SK-N-SH (cell line): Measurements from ENCODE around the gene CENPV. TPM values are rescaled to one million over a fixed set of nuclear protein-coding genes. Genes with fewer than 3 reads are reported as not detected.

Experiments used
- CTCF ChIA-PET: fragments of 300-600, 350-600 bp; formaldehyde crosslinking; extraction: SDS; loops from one replicate; lab custom pipeline; 2021; lab: Yijun Ruan, JAX
- POLR2A ChIA-PET: fragments of 350-600 bp; sonication (Branson Sonifier 250); formaldehyde crosslinking; extraction: SDS; loops from one replicate; lab custom pipeline; 2020; ENCODE audit warnings: antibody characterized with exemption, inconsistent platforms; lab: Yijun Ruan, JAX
- DNase-seq: peaks from one replicate; pipeline ENCODE4 v3.0.0; 2012
- H2AFZ ChIP-seq: fragments of 200-600 bp; sonication (generic); 2 replicates; pipeline ENCODE4 v1.8.1; 2016; ENCODE audit warnings: antibody characterized with exemption, mild to moderate bottlenecking, low read depth
- H3F3A ChIP-seq: fragments of 200-600 bp; sonication (generic); replicated peaks from 2 replicates; pipeline ENCODE3; 2016; ENCODE audit warnings: antibody characterized with exemption, mild to moderate bottlenecking; ENCODE audit not compliant: insufficient read depth
- H3K27ac ChIP-seq, 2 experiments: fragments of 200-500 bp in 1 of 2; fragments of 200-600 bp in 1 of 2; sonication (Bioruptor generic) in 1 of 2; sonication (generic), shearing (Covaris generic) in 1 of 2; 2 replicates each; pipeline versions ENCODE4 v1.5.1 to v1.6.1; 2014 to 2016; ENCODE audit warnings: low read depth in 2 of 2, inconsistent platforms in 1 of 2, low read length in 1 of 2, mild to moderate bottlenecking in 1 of 2, mixed read lengths in 1 of 2
- H3K27me3 ChIP-seq: fragments of 200-600 bp; sonication (generic), shearing (Covaris generic); 2 replicates; pipeline ENCODE4 v1.6.1; 2016; ENCODE audit warnings: mixed run types; ENCODE audit not compliant: insufficient read depth
- H3K36me3 ChIP-seq, 2 experiments: fragments of 200-500 bp in 1 of 2; fragments of 200-600 bp in 1 of 2; sonication (Bioruptor generic) in 1 of 2; sonication (generic) in 1 of 2; replicated peaks in 1 of 2; 2 replicates each; pipeline versions ENCODE3 to v1.5.1; 2014 to 2016; ENCODE audit warnings: low read length in 1 of 2, mild to moderate bottlenecking in 1 of 2; ENCODE audit not compliant: insufficient read depth in 2 of 2, control insufficient read depth in 1 of 2
- H3K4me1 ChIP-seq, 2 experiments: fragments of 200-500 bp in 1 of 2; fragments of 200-600 bp in 1 of 2; sonication (Bioruptor generic) in 1 of 2; sonication (generic), shearing (Covaris generic) in 1 of 2; 2 replicates each; pipeline versions ENCODE4 v1.5.1 to v1.6.1; 2014 to 2016; ENCODE audit warnings: low read depth in 1 of 2, low read length in 1 of 2, mixed run types in 1 of 2; ENCODE audit not compliant: insufficient read depth in 2 of 2, control insufficient read depth in 1 of 2
- H3K4me2 ChIP-seq: fragments of 200-600 bp; sonication (generic), shearing (Covaris generic); 2 replicates; pipeline ENCODE4 v1.6.1; 2017; ENCODE audit warnings: mixed run types
- H3K4me3 ChIP-seq, 2 experiments: fragments of 200-500 bp in 1 of 2; fragments of 200-600 bp in 1 of 2; sonication (Bioruptor generic) in 1 of 2; sonication (generic), shearing (Covaris generic) in 1 of 2; 2 replicates each; pipeline versions ENCODE4 v1.5.1 to v1.8.1; 2014 to 2016; ENCODE audit warnings: low read depth in 2 of 2, inconsistent platforms in 1 of 2, low read length in 1 of 2, mild to moderate bottlenecking in 1 of 2, mixed read lengths in 1 of 2, moderate library complexity in 1 of 2
- H3K79me2 ChIP-seq: fragments of 200-600 bp; sonication (generic); 2 replicates; pipeline ENCODE4 v1.8.1; 2017; ENCODE audit warnings: mild to moderate bottlenecking; ENCODE audit not compliant: insufficient read depth
- H3K9ac ChIP-seq: fragments of 200-600 bp; sonication (generic); 2 replicates; pipeline ENCODE4 v1.6.1; 2017; ENCODE audit warnings: mixed run types
- H3K9me2 ChIP-seq: fragments of 200-600 bp; sonication (generic); 2 replicates; pipeline ENCODE4 v1.6.1; 2017; ENCODE audit warnings: mixed run types
- H3K9me3 ChIP-seq: fragments of 200-600 bp; sonication (generic); 2 replicates; pipeline ENCODE4 v1.6.1; 2017; ENCODE audit warnings: mixed run types, mild to moderate bottlenecking, moderate library complexity
- H4K20me1 ChIP-seq: fragments of 200-600 bp; sonication (generic); 2 replicates; pipeline ENCODE4 v1.6.1; 2017; ENCODE audit warnings: mild to moderate bottlenecking, mixed run types; ENCODE audit not compliant: insufficient read depth
- ELF1 ChIP-seq: IDR thresholded peaks from 2 replicates; pipeline ENCODE4 v1.4.0; 2012
- FOSL2 ChIP-seq: IDR thresholded peaks from 2 replicates; pipeline ENCODE4 v1.4.0; 2012; ENCODE audit warnings: low read depth, mild to moderate bottlenecking, moderate library complexity, borderline replicate concordance
- FOXJ3 ChIP-seq: sonication (generic); formaldehyde crosslinking; IDR thresholded peaks from 2 replicates; pipeline ENCODE4 v1.5.1; 2020; ENCODE audit warnings: mild to moderate bottlenecking, missing genetic modification reagents
- FOXM1 ChIP-seq: IDR thresholded peaks from 2 replicates; pipeline ENCODE4 v1.4.0; 2012; ENCODE audit warnings: low read depth, mild to moderate bottlenecking
- GATA2 ChIP-seq: sonication (generic); formaldehyde crosslinking; IDR thresholded peaks from 2 replicates; pipeline ENCODE4 v1.5.0; 2020; ENCODE audit warnings: mild to moderate bottlenecking, missing genetic modification reagents
- JUND ChIP-seq: IDR thresholded peaks from 2 replicates; pipeline ENCODE4 v1.4.0; 2012
- MXI1 ChIP-seq: IDR thresholded peaks from 2 replicates; pipeline ENCODE4 v1.6.1; 2012; ENCODE audit warnings: mild to moderate bottlenecking, low read depth, low read length, improper control_type of control experiment
- NFIC ChIP-seq: IDR thresholded peaks from 2 replicates; pipeline ENCODE4 v1.4.0; 2012; ENCODE audit warnings: borderline replicate concordance
- NRF1 ChIP-seq: IDR thresholded peaks from 2 replicates; pipeline ENCODE4 v1.6.1; 2012; ENCODE audit warnings: low read depth, mild to moderate bottlenecking, low read length
- RCOR1 ChIP-seq: fragments of 150-350 bp; IDR thresholded peaks from 2 replicates; pipeline ENCODE4 v1.6.1; 2017; ENCODE audit warnings: antibody characterized with exemption, low read length
- REST ChIP-seq: IDR thresholded peaks from 2 replicates; pipeline ENCODE4 v1.6.1; 2012; ENCODE audit warnings: mild to moderate bottlenecking, low read depth, low read length, moderate library complexity
- RXRA ChIP-seq: IDR thresholded peaks from 2 replicates; pipeline ENCODE4 v1.4.0; 2012; ENCODE audit warnings: low read depth, mild to moderate bottlenecking, borderline replicate concordance
- SIN3A ChIP-seq: IDR thresholded peaks from 2 replicates; pipeline ENCODE4 v1.6.1; 2012; ENCODE audit warnings: low read depth, mild to moderate bottlenecking, low read length, moderate library complexity, borderline replicate concordance
- SMC3 ChIP-seq: IDR thresholded peaks from 2 replicates; pipeline ENCODE4 v1.6.1; 2012; ENCODE audit warnings: low read depth, low read length, improper control_type of control experiment
- TAF1 ChIP-seq: IDR thresholded peaks from 2 replicates; pipeline ENCODE4 v1.6.1; 2012; ENCODE audit warnings: low read depth, mild to moderate bottlenecking, low read length, moderate library complexity, borderline replicate concordance
- TCF12 ChIP-seq: IDR thresholded peaks from 2 replicates; pipeline ENCODE4 v1.4.0; 2012
- USF1 ChIP-seq: IDR thresholded peaks from 2 replicates; pipeline ENCODE4 v1.4.0; 2012; ENCODE audit warnings: low read depth, borderline replicate concordance
- YY1 ChIP-seq: IDR thresholded peaks from 2 replicates; pipeline ENCODE4 v1.4.0; 2012; ENCODE audit warnings: low read depth, mild to moderate bottlenecking
- WGBS: methylation state at CpG from one replicate; pipeline ENCODE4 v1.1.6; 2017; ENCODE audit warnings: low lambda C conversion rate; 5-methylcytosine and 5-hydroxymethylcytosine counted together
- polyA plus RNA-seq, 3 experiments: library from polyadenylated mRNA; depleted of rRNA; stranded (reverse); fragments of >200 nt; gene quantifications; 2 replicates each; pipeline ENCODE4 v1.2.3, GENCODE V29; 2012
- TF ChIP-seq, protein P1 (sequence below): fragments of 150-350 bp; IDR thresholded peaks from 2 replicates; pipeline ENCODE4 v1.6.1; 2016; ENCODE audit warnings: mild to moderate bottlenecking, low read depth, low read length

Gene CENPV
- polyA plus RNA-seq, 1 of the 3 experiments (the other 2 are of a cell fraction) = 92.3 TPM

- POLR2A ChIA-PET = interaction anchor here (0.5 to 1.4 kb wide), 2 partner anchors 8 to 89 kb away, joined by 3 to 5 read pairs; no protein-coding TSS in a partner anchor
- 87% methylated on average over 3 of the region's 5 CpGs for WGBS
- no peak for DNase-seq
- no peak overlapping the region for H3K9ac ChIP-seq
- H3K9me2 ChIP-seq = no peaks in the 10 kb centered on the region
- H2AFZ ChIP-seq = no peak overlapping the region
- no peak overlapping the region for H3K4me3 ChIP-seq
- H3K27me3 ChIP-seq = no peaks in the 10 kb centered on the region
- H3K36me3 ChIP-seq = peaks cover 21 to 40% of the 10 kb centered on the region in 2 experiments
- H3F3A ChIP-seq = peaks cover 27% of the 10 kb centered on the region
- peaks cover 39% of the 10 kb centered on the region for H3K79me2 ChIP-seq
- H3K4me1 ChIP-seq = no peaks in the 10 kb centered on the region; a peak in 2 of 4 replicates
- H4K20me1 ChIP-seq = no peaks in the 10 kb centered on the region
- TF ChIP-seq GATA2 (CRISPR knock-in tag) (no peak), MXI1 (no peak), FOXJ3 (CRISPR knock-in tag) (no peak), SIN3A (no peak), YY1 (no peak), JUND (no peak), USF1 (no peak), REST (no peak), SMC3 (no peak), RCOR1 (no peak), ELF1 (no peak), RXRA (no peak), NFIC (no peak)
- no peak overlapping the region for H3K27ac ChIP-seq
- CTCF ChIA-PET = interaction anchor here (1.0 to 8.8 kb wide), 3 partner anchors 11 to 44 kb away, joined by 3 to 94 read pairs (median 5); no protein-coding TSS in a partner anchor
- no peak overlapping the region for H3K4me2 ChIP-seq
- H3K9me3 ChIP-seq = no peaks in the 10 kb centered on the region
Measured at GRCh38 chr17:16349431-16349830, 3.8 kb downstream of the CENPV start.

DNA sequence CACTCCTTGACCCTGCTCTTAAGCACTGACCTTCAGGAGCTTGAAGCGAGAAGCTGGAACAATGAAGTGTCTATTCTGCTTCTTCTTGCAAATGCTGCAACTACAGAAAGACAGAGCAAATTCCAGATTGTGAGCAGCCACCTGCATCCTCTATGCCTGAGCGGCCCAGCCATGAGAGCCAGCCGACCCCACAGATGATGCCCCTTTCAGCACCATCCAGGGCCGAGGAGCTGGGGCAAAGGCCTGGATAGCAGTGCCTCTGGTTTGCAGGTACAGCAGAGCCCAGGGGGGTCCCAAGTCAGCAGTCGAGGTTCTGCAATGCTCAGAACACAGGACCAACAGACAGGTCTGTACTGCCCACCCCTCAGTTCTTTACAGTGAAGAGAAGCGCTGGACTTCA is 4.7 kb downstream of the CENPV start:
- Histone ChIP-seq H3K36me3 (peaks cover 25 to 47% of the 10 kb centered on the region in 2 experiments), H3K9ac (no peak overlapping the region), H3K9me3 (no peaks in the 10 kb centered on the region), H3K4me3 (no peak overlapping the region), H3K9me2 (no peaks in the 10 kb centered on the region), H3K4me2 (no peak overlapping the region), H3K79me2 (peaks cover 37% of the 10 kb centered on the region), H3K4me1 (no peaks in the 10 kb centered on the region; a peak in 2 of 4 replicates), H4K20me1 (no peaks in the 10 kb centered on the region), H3K27ac (no peak overlapping the region), H2AFZ (no peak overlapping the region), H3K27me3 (no peaks in the 10 kb centered on the region), H3F3A (peaks cover 34% of the 10 kb centered on the region)
- 98% methylated on average over 5 of the region's 6 CpGs for WGBS
- no peak for DNase-seq
- CTCF ChIA-PET = interaction anchor here (1.0 to 8.8 kb wide), 3 partner anchors 10 to 43 kb away, joined by 3 to 94 read pairs (median 5); no protein-coding TSS in a partner anchor
- POLR2A ChIA-PET = no interaction called here
- TF ChIP-seq TCF12 (no peak), GATA2 (CRISPR knock-in tag) (no peak), NRF1 (no peak), USF1 (no peak), FOSL2 (no peak), SMC3 (no peak), REST (no peak), TAF1 (no peak), FOXM1 (no peak)
- TF ChIP-seq, protein P1, sequence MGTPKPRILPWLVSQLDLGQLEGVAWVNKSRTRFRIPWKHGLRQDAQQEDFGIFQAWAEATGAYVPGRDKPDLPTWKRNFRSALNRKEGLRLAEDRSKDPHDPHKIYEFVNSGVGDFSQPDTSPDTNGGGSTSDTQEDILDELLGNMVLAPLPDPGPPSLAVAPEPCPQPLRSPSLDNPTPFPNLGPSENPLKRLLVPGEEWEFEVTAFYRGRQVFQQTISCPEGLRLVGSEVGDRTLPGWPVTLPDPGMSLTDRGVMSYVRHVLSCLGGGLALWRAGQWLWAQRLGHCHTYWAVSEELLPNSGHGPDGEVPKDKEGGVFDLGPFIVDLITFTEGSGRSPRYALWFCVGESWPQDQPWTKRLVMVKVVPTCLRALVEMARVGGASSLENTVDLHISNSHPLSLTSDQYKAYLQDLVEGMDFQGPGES = no peak
